B cell (primary cell): ENCODE data around the gene CHCHD6.

Experiments used
- EZH2 ChIP-seq: IDR thresholded peaks from 2 replicates; pipeline ENCODE4 v1.6.1; 2012; ENCODE audit warnings: borderline replicate concordance, low read depth, mild to moderate bottlenecking, moderate library complexity, low read length; ENCODE audit not compliant: insufficient read depth, poor library complexity, severe bottlenecking
- TF ChIP-seq, protein P1 (sequence below): fragments of 200-600 bp; IDR thresholded peaks from one replicate; pipeline ENCODE4 v1.8.0; 2022; ENCODE audit warnings: antibody characterized with exemption, mild to moderate bottlenecking

DNA sequence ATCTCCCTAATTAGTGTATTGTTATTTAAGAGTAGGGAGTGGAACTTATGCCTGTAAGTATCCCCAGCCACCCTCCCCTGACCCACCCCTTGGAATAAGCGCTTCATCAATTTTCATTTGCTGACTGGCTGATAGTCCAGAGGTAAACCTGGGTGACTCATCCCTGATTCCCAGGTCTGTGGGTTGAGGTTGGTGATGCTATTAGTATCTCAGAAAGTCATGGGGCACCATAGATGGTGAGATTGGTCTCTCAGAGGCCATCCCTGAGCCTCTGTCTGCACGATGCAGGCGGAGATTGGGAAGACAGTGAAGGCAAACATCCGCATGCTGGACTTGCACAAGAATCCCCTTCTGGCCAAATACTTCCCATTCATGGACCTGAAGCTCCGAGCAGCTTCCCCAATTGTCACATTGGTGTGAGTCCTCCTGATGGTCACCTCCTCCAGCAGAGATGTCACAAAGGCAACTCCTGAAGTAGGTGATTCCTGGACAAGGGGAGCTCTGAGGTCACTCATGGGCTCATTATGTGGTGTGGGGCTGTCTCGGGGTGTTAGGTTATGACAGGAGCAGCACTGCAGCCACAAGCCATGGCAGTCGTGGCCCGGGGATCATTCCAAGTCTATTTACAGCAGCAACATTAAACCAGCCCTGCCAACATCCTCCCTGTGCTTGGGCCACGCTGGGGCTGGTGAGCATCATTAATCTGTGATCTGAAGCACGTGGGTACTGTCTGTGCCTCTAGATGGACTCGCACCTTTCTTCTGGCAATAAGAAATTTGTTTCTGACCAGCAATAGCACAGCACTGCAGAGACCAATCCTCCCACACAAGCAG, 42.3 kb upstream of the CHCHD6 start:
- TF ChIP-seq, protein P1, sequence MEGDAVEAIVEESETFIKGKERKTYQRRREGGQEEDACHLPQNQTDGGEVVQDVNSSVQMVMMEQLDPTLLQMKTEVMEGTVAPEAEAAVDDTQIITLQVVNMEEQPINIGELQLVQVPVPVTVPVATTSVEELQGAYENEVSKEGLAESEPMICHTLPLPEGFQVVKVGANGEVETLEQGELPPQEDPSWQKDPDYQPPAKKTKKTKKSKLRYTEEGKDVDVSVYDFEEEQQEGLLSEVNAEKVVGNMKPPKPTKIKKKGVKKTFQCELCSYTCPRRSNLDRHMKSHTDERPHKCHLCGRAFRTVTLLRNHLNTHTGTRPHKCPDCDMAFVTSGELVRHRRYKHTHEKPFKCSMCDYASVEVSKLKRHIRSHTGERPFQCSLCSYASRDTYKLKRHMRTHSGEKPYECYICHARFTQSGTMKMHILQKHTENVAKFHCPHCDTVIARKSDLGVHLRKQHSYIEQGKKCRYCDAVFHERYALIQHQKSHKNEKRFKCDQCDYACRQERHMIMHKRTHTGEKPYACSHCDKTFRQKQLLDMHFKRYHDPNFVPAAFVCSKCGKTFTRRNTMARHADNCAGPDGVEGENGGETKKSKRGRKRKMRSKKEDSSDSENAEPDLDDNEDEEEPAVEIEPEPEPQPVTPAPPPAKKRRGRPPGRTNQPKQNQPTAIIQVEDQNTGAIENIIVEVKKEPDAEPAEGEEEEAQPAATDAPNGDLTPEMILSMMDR: no peak
- no peak for TF ChIP-seq EZH2
